ENCODE measurements around the gene FAM227B. TPM values are rescaled to one million over a fixed set of nuclear protein-coding genes. Genes with fewer than 3 reads are reported as not detected.
"Not testable (repeated sequence)": the region's sequence is repeated elsewhere in the genome, so short reads cannot be mapped to it uniquely, and the experiment has no call there.

The FAM227B gene
- total and polyA plus RNA-seq, 7 donors, result 2.7 to 11.9 (median 6.9) TPM

DNA sequence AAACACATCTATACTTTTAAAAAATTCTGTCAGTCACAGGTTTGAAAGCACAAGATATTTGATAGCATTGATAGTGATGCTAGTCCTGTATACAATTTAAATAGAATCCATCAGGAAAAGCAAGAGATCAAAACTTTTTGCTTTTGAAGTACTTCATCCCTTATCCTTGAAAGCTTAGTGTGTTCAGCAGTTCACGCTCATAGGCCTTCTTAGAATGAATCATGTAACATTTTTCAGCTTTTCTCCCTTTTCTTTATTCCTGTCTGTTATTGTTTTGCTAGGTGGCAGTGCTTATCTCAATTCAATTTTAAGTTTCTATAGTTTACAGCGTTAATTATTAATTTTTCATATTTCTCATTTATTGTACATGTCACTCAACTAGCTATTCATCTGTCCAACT lies 128.5 kb downstream of the FAM227B start:
- no peaks in the 10 kb centered on the region for H3K27me3 ChIP-seq (ENCODE audit: insufficient read depth in 3 of 3, low read length in 2 of 3)
- no peaks in the 10 kb centered on the region for H3K4me1 ChIP-seq
- H3K27ac ChIP-seq, result no peak overlapping the region
- TF ChIP-seq, protein P1, sequence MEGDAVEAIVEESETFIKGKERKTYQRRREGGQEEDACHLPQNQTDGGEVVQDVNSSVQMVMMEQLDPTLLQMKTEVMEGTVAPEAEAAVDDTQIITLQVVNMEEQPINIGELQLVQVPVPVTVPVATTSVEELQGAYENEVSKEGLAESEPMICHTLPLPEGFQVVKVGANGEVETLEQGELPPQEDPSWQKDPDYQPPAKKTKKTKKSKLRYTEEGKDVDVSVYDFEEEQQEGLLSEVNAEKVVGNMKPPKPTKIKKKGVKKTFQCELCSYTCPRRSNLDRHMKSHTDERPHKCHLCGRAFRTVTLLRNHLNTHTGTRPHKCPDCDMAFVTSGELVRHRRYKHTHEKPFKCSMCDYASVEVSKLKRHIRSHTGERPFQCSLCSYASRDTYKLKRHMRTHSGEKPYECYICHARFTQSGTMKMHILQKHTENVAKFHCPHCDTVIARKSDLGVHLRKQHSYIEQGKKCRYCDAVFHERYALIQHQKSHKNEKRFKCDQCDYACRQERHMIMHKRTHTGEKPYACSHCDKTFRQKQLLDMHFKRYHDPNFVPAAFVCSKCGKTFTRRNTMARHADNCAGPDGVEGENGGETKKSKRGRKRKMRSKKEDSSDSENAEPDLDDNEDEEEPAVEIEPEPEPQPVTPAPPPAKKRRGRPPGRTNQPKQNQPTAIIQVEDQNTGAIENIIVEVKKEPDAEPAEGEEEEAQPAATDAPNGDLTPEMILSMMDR (IDR thresholded peaks at IDR 0.05), result no peak
- WGBS, 3 donors, result 91 to 100% (median 95%) methylated on average over 2 of the region's 2 CpGs
- ATAC-seq (no peak), DNase-seq (no peak)
- H3K36me3 ChIP-seq (ENCODE audit: insufficient read depth in 1 of 2, low read depth in 1 of 2), result no peaks in the 10 kb centered on the region
- no peaks in the 10 kb centered on the region for H3K9me3 ChIP-seq
- no peak overlapping the region for H3K4me3 ChIP-seq
- intact Hi-C loops (cut with DNase I), result no loop called here

- no peak overlapping the region for H3K4me3 ChIP-seq
- H3K27me3 ChIP-seq (ENCODE audit: insufficient read depth in 3 of 3, low read length in 2 of 3), result no peaks in the 10 kb centered on the region
- no peaks in the 10 kb centered on the region for H3K36me3 ChIP-seq (ENCODE audit: insufficient read depth in 1 of 2, low read depth in 1 of 2)
- whole genome bisulfite sequencing, 3 donors, result 96 to 100% (median 98%) methylated on average over 1 of the region's 1 CpG
- DNase-seq (no peak), ATAC-seq (no peak)
- H3K9me3 ChIP-seq, result no peaks in the 10 kb centered on the region
- intact Hi-C loops (cut with DNase I), result no loop called here
- TF ChIP-seq, protein P1 (IDR thresholded peaks at IDR 0.05), result no peak
- H3K27ac ChIP-seq, result no peak overlapping the region
- H3K4me1 ChIP-seq, result no peaks in the 10 kb centered on the region
Observed at GRCh38 chr15:49490966-49491365, 129.7 kb downstream of the FAM227B start.

DNA sequence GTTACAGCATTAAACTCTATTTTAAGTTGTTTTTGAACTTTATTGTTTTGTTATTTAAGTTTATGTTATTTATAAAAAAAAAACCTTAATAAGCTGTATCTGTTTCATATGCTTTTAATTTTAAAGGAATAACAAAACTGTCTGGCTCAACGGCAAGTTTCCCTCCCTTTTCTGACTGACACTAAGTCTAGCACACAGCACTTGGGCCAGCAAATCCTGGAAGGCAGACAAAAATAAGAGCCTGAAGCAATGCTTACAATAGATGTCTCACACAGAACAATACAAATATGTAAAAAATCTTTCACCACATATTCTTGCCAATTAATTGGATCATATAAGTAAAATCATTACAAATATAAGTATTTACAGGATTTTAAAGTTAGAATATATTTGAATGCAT lies 135.2 kb downstream of the FAM227B start:
- DNase-seq; H3K4me1 ChIP-seq; ATAC-seq; H3K27me3 ChIP-seq (ENCODE audit: insufficient read depth in 3 of 3, low read length in 2 of 3); H3K9me3 ChIP-seq; H3K36me3 ChIP-seq (ENCODE audit: insufficient read depth in 1 of 2, low read depth in 1 of 2); H3K4me3 ChIP-seq; intact Hi-C loops (cut with DNase I); H3K27ac ChIP-seq: not testable (repeated sequence)
- WGBS, 3 donors, result 15 to 21% (median 18%) methylated on average over 1 of the region's 1 CpG

DNA sequence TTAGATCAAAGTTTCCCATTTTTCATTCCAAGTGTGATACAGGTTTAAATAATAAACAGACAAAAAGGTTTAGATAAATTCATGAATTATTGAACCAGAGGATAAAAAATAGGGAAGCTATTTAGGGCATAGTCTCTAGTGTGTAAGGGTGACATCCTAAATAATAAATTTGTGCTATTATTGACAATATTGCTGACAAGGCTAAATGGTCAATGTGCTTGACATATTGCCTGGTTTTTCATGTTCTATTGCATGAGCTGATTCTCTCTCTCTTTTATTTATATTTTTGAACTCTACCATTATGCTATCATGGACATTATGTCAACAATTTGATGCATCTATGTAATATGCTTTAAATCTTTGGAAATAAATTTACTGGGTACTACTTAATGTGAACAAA lies 141.6 kb downstream of the FAM227B start:
- H3K27me3 ChIP-seq (ENCODE audit: insufficient read depth in 3 of 3, low read length in 2 of 3); H3K9me3 ChIP-seq; H3K4me1 ChIP-seq; ATAC-seq; H3K4me3 ChIP-seq; H3K27ac ChIP-seq; DNase-seq; intact Hi-C loops (cut with DNase I); H3K36me3 ChIP-seq (ENCODE audit: insufficient read depth in 1 of 2, low read depth in 1 of 2): not testable (repeated sequence)

DNA sequence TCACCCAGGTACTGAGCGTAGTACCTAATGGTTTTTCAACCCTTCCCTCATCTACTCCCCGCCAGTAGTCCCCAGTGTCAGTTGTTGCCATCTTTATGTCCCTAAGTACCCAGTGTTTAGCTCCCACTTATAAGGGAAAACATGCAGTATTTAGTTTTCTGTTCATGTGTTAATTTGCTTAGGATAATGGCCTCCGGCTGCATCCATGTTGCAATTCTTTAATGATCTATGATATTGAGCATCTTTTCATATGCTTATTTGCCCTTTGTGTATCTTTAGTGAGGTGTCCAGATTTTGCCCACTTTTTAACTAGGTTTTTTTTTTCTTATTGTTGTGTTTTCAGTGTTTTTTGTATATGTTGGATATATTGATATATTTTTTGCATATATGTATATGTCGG lies 142.6 kb downstream of the FAM227B start:
- H3K4me3 ChIP-seq; H3K36me3 ChIP-seq (ENCODE audit: insufficient read depth in 1 of 2, low read depth in 1 of 2); H3K4me1 ChIP-seq; H3K9me3 ChIP-seq; H3K27me3 ChIP-seq (ENCODE audit: insufficient read depth in 3 of 3, low read length in 2 of 3); DNase-seq; H3K27ac ChIP-seq; intact Hi-C loops (cut with DNase I); ATAC-seq: not testable (repeated sequence)
- WGBS, 3 donors, result 85 to 96% (median 93%) methylated on average over 4 of the region's 4 CpGs

DNA sequence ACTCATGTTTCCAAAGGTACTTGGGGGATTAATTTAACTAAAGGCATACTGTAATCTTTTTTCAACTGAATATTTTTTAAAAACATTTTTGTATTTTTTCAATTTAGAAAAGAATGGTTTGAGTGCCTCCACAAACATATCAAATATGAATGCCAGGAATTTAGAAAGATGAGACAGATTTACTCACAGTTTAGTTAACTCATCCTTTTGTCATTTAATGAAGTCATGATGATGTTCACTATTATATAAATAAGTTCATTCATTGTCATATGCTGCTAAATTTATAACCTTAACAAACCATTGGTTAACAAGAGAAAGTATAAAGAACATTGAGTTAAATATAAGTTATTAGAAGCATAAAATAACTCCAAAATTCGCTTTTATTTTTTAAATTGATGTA lies 147.6 kb downstream of the FAM227B start:
- Histone ChIP-seq H3K4me3 (no peak overlapping the region), H3K36me3 (ENCODE audit: insufficient read depth in 1 of 2, low read depth in 1 of 2) (no peaks in the 10 kb centered on the region), H3K4me1 (no peaks in the 10 kb centered on the region), H3K9me3 (no peaks in the 10 kb centered on the region), H3K27ac (no peak overlapping the region), H3K27me3 (ENCODE audit: insufficient read depth in 3 of 3, low read length in 2 of 3) (no peaks in the 10 kb centered on the region)
- ATAC-seq (no peak), DNase-seq (no peak)
- intact Hi-C loops (cut with DNase I), result no loop called here
- TF ChIP-seq, protein P1 (IDR thresholded peaks at IDR 0.05), result no peak
- 74 to 86% (median 83%) methylated on average over 1 of the region's 1 CpG for WGBS, 3 donors
